Loucy (cell line): Measurements from ENCODE around the gene RIN3.

ENCODE experiments used
- CTCF ChIP-seq: fragments of 200-600 bp; sonication (generic); conservative IDR thresholded peaks from 2 replicates; pipeline ENCODE4 v1.5.1; 2014; ENCODE audit warnings: mild to moderate bottlenecking, antibody characterized with exemption, low read length
- EZH2phosphoT487 ChIP-seq: fragments of 200-600 bp; IDR thresholded peaks from 2 replicates; pipeline ENCODE4 v1.6.1; 2018; ENCODE audit warnings: antibody characterized with exemption, mild to moderate bottlenecking, moderate library complexity, borderline replicate concordance

- TF ChIP-seq CTCF, result no peak
- TF ChIP-seq EZH2phosphoT487, result no peak
These were observed 199.1 kb downstream of the RIN3 start for GRCh38 chr14:92712654-92713051.
